Tibial nerve (tissue), 4 donors: Measurements from ENCODE around the gene GRK2.

Source experiments
- EP300 ChIP-seq, 2 donors: sonication (generic); formaldehyde crosslinking; IDR thresholded peaks; one replicate each; pipeline ENCODE4 v1.6.1; 2017; ENCODE audit warnings: antibody characterized with exemption in 2 of 2, mild to moderate bottlenecking in 1 of 2
- POLR2A ChIP-seq, 2 donors: fragments of 450-650 bp; IDR thresholded peaks; one replicate each; pipeline ENCODE4 v1.6.1; 2017; ENCODE audit warnings: antibody characterized with exemption in 2 of 2, mild to moderate bottlenecking in 2 of 2, moderate library complexity in 2 of 2
- TF ChIP-seq, protein P1 (sequence below), 5 experiments: fragments of 200-600 bp in 3 of 5; fragments of 450-650 bp in 2 of 5; sonication (generic) in 3 of 5; IDR thresholded peaks; one replicate each; pipeline ENCODE4 v1.5.1; 2016 to 2019; ENCODE audit warnings: antibody characterized with exemption in 5 of 5, mild to moderate bottlenecking in 3 of 5, moderate library complexity in 2 of 5

- TF ChIP-seq POLR2A (IDR thresholded peaks at IDR 0.05) (no peak), EP300 (IDR thresholded peaks at IDR 0.05) (no peak)
- TF ChIP-seq, protein P1, sequence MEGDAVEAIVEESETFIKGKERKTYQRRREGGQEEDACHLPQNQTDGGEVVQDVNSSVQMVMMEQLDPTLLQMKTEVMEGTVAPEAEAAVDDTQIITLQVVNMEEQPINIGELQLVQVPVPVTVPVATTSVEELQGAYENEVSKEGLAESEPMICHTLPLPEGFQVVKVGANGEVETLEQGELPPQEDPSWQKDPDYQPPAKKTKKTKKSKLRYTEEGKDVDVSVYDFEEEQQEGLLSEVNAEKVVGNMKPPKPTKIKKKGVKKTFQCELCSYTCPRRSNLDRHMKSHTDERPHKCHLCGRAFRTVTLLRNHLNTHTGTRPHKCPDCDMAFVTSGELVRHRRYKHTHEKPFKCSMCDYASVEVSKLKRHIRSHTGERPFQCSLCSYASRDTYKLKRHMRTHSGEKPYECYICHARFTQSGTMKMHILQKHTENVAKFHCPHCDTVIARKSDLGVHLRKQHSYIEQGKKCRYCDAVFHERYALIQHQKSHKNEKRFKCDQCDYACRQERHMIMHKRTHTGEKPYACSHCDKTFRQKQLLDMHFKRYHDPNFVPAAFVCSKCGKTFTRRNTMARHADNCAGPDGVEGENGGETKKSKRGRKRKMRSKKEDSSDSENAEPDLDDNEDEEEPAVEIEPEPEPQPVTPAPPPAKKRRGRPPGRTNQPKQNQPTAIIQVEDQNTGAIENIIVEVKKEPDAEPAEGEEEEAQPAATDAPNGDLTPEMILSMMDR (IDR thresholded peaks at IDR 0.05) = no peak
These were observed 65.9 kb downstream of the GRK2 start for GRCh38 chr11:67332081-67332691.
